SIG-M5 treated with dmso at 0.1 percent for 504 hours (cell line): ENCODE measurements around the gene HDHD5.
"Not testable (repeated sequence)": the region's sequence is repeated elsewhere in the genome, so short reads cannot be mapped to it uniquely, and the experiment has no call there.

Source experiments
- DNase-seq: peaks from one replicate; lab custom pipeline; 2025; ENCODE audit not compliant: unreplicated experiment; lab: John Stamatoyannopoulos, UW

Gene HDHD5

DNA sequence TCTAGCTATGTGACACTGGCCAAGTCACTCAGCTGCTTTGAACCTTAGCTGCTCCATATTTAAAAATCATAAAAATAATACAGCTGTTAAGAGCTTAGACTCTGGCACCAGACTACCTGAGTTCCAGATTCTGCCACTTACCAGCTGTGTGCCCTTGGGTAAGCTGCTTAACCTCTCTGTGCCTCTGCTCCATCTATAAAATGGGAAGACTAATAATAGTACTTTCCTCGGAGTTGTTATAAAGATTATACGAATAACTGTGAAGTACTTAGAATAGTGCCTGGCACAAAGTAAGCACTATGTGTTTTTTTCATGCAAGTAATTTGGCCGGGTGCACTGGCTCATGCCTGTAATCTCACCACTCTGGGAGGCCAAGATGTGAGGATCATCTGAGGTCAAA, 1.4 kb downstream of the HDHD5 start:
- no peak for DNase-seq

DNA sequence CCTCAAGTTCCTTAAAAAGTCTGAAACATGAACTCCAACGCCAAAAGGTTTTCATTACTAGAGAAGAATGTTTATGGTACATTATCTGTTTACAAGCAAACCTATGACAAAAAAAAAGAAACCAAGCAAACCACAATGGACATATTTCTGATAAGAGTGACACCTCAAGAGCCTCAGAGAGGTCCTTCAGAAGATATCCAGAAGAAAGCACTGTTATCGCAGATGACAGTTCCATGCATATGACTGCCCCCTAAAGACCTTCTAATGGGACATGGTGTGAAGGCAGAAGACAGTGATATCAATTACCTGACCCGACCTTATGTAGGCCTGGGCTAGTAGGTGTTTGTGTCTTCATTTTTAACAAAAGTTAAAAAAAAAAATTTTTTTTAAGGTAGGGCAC, 3.1 kb downstream of the HDHD5 start:
- peak; percentile 31 for DNase-seq

DNA sequence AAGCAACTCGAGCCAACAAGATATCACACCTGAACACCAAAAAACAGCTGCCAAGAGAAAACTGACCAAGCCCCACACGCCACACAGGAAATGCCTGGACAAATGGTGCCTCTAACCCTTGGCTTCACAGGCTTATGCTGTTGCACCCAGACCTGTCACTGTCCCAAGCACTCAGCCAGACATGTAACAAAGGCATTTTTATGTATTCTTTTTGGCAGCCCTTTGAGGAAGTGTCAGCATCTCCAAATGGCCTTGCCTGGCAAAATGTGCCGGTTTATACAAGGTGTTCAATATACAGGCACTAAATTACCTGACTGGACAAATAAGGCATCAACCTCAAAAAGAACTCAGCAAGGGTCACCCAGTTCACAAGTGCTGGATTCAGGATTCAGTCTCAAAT, 6.1 kb downstream of the HDHD5 start:
- no peak for DNase-seq

DNA sequence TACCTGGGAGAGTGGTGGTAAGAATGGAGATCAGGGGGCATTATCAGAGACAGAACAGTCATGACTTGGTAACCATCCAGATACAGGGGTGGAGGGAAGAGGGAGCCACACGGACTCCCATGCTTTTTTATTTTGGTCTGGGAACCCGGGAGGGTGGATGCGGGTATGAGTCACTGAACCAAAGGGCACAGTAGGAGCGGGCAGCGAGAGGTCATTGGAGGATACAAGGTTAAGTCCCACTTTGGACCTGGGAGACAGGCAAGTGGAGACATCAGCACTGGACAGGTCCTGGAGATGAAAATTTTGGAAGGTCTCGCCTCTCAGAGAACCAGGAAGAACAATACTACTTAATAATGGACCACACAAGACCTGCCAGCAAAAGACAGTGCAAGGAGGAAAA, 6.7 kb downstream of the HDHD5 start:
- no peak for DNase-seq

- DNase-seq: no peak
Measured at GRCh38 chr22:17149076-17149815, 9.8 kb downstream of the HDHD5 start.

GRCh38 chr22:17147458-17147857, 11.6 kb downstream of the HDHD5 start:
- DNase-seq: not testable (repeated sequence)

GRCh38 chr22:17145021-17145680, 13.9 kb downstream of the HDHD5 start:
- no peak for DNase-seq

DNA sequence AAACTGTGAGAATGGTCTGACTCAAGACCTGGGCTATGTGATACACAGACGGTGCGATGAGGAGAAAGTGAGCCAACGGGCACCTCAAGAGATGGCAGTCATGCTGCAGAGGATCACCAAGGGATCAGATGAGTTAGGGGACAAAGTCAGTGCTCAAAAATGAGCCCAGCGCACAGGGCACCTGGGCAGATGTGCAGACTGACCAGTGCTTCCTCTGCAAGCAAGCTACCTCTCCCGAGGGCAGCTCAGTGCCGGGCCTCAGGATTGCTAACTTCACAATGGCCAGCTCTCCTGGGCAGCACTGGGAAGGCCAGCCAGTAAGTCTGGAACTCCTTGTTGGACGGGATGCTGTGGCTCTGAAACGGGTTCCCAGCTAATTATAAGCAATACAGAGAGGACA, 15.3 kb downstream of the HDHD5 start:
- no peak for DNase-seq

DNA sequence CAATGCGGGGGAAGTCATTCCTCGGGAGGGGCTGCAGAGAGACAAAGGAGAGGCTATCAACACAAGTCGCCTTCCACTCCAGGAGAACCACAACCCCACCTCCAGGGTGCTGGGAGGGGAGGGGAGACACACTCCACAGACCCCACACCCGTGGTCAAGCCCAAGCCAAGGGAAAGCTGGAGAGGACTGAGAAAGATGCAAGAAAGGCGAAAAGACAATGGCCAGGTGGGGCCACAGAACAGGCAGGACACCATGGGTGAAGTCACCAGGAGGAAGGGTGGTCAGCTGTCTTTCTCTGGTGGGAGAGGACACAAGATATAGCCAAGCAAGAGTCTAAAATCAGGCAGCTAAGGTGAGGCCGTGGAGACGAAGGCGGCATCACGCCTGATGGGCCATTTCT, 16.0 kb downstream of the HDHD5 start:
- no peak for DNase-seq

- no peak for DNase-seq
Measured at GRCh38 chr22:17140826-17141766, 18.0 kb downstream of the HDHD5 start.

GRCh38 chr22:17140022-17140421, 19.1 kb downstream of the HDHD5 start:
- DNase-seq: no peak

- DNase-seq: no peak
Measured at GRCh38 chr22:17138513-17138912, 20.6 kb downstream of the HDHD5 start.

- no peak for DNase-seq
Measured at GRCh38 chr22:17137861-17138425, 21.1 kb downstream of the HDHD5 start.

GRCh38 chr22:17137170-17137569, 21.9 kb downstream of the HDHD5 start:
- DNase-seq: no peak

DNA sequence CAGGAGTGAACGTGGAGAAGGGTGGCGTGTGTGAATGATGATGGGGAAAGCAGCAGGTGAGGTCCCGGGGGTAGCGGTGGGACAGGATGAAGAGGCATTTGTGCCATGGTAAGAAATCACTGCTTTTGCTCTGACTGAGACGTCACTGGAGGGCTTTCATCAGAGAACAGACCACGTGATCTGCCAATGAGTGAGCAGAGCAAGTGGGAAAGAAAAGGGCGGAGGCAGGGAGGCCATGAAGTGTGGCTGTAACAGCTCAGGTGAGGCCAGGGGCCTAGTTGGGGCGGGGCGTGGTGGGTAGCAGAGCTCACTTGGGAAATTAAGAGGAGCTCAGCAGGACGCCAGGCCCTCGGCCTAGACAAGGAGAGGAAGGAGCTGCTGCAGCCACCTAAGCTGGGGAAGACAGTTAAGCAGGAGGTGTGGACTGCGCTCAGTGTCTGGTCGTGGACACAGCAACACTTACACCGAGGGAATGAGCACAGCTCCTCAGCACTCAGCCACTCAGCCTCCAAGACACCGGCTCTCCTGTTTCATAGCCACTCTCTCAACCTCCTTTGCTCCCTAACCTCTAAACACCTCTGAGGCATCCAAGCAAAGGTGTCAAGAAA, 23.8 kb downstream of the HDHD5 start:
- no peak for DNase-seq

- no peak for DNase-seq
Measured at GRCh38 chr22:17133137-17133536, 25.9 kb downstream of the HDHD5 start.

DNA sequence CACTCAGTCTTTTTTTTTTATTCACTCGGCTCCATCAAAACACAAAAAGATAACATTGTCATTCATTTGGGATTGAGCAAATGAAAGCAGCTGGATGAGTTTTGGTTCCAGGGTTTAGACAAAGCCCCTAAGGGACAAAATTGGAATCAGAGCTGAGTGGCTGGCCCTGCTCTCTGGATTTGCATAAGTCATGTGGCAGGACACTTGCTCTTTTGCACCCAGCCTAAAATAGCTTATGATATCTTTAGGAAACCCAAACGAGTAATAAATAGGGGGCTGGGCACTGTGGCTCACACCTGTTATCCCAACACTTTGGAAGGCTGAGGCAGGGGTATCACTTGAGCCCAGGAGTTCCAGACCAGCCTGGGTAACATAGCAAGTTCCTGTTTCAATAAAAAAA, 27.0 kb downstream of the HDHD5 start:
- no peak for DNase-seq

- DNase-seq: no peak
Measured at GRCh38 chr22:17131686-17132085, 27.4 kb downstream of the HDHD5 start.

DNA sequence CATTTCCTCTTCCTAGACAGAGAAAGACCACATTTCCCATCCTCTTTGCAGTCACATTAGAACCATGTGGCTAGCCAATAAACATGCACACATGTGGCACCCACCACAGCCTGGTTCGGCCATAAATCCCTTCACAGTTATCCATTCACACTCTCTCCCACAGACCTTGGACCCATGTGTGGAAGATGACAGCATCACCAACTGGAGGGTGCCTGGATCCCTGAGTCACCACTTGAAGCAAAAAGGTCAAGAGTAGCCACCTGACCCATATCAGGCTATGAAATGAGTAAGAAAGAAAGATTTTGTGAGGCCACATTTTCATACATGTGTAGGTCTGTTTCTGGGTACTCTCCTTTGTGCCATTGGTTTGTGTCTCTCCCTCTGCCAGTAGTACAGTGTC, 28.9 kb downstream of the HDHD5 start:
- DNase-seq: no peak

DNA sequence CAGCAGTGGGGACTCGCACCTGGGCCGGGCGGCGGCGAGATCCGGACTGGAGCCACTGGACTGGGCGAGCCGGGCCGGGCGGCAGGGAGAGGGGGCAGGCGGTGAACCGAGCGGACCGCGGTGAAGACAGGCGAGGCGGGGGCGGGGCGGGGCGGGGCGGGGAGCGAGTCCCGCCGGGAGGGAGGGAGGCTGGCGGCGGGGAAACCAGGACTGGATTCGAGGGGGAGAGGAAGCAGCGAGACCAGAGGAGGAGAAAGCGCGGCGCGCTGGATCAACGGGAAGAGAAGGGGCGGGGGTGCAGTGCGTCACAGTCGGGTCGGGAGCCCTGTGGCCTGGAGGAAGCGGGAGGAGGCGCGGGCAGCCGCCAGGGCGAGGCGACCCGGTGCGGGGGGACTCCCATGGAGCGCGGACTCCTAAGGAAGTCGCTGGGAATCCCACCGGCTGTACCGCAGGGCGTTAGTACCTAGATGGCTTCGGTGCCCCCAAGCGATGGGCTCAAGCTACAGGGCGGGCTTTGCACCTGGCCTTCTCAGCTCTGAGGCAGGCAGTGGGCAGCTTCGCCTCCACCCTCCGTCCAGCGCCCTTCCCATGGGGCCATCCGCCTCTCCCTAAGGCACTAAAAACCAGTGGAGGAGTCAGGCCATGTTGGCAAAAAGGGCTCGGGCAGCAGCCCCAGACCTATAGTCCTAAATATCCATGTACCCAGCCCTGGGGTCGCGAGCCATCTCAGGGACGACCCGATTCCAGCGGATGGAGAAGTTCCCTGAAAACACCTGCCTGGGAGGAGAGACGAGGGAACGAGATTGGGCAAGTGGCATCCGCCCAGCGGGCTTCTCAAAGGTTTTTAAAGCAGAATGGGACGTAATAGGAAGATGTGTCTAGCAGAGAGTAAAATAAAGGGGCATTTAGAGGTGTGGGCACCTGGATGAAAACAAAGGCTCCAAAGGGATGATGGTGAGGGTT, 37.6 kb downstream of the HDHD5 start, which contains the start of gene TMEM121B:
TMEM121B (minus strand) TSS at position 128 of the 963 bp plus-strand sequence. CDS start 233 bp downstream, outside the sequence.
- DNase-seq: peak; percentile 78
